Measurements from ENCODE around the gene TMEM121. TPM values are rescaled to one million over a fixed set of nuclear protein-coding genes. Genes with fewer than 3 reads are reported as not detected.

Gene TMEM121
- total and polyA plus RNA-seq, 2 donors (not counting 1 experiment from before 2014, with no cell fraction given), result 0.99 to 3.7 TPM

DNA sequence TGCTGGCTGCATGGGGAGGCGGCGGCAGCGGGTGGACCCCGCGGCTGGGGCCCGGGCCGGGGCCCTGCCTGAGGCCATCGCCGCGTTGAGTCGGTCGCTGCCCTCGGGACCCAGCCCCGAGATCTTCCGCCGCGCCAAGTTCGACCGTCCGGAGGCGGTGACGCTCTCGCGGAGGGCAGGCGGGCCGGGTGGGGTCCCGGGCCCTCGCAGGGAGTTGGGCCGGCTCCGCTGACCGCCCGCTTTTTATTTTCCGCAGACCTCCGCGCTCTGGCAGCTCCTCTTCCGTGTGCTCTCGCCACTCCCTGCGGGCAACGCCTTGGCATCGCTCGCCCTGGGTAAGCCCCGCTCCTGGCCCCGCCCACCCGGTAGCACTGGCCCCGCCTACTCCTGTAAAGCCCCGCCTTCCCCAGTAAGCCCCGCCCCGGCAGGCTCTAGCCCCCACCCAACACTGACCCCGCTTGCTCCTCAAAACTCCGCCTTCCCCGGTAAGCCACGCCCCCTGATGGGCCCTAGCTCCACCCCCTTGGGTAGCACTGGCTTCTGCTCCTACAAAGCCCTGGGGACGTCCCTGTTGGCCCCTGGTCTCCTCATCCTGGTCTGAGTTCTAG lies 34.9 kb upstream of the TMEM121 start:
- Mint-ChIP-seq H3K9me3 (ENCODE audit: insufficient read depth) (no peaks in the 10 kb centered on the region), H3K4me3 (peak overlapping the region; percentile 90), H3K27ac (peak overlapping the region; percentile 97), H3K27me3 (no peaks in the 10 kb centered on the region), H3K4me1 (peaks cover 29% of the 10 kb centered on the region)
- TF ChIP-seq EZH2 (IDR thresholded peaks at IDR 0.05; ENCODE audit: borderline replicate concordance, insufficient read depth, low read depth, low read length, poor library complexity, severe bottlenecking), result no peak
- TF ChIP-seq, protein P1, sequence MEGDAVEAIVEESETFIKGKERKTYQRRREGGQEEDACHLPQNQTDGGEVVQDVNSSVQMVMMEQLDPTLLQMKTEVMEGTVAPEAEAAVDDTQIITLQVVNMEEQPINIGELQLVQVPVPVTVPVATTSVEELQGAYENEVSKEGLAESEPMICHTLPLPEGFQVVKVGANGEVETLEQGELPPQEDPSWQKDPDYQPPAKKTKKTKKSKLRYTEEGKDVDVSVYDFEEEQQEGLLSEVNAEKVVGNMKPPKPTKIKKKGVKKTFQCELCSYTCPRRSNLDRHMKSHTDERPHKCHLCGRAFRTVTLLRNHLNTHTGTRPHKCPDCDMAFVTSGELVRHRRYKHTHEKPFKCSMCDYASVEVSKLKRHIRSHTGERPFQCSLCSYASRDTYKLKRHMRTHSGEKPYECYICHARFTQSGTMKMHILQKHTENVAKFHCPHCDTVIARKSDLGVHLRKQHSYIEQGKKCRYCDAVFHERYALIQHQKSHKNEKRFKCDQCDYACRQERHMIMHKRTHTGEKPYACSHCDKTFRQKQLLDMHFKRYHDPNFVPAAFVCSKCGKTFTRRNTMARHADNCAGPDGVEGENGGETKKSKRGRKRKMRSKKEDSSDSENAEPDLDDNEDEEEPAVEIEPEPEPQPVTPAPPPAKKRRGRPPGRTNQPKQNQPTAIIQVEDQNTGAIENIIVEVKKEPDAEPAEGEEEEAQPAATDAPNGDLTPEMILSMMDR (IDR thresholded peaks at IDR 0.05), result no peak
- Histone ChIP-seq H3K4me3 (ENCODE audit: control extremely low read depth in 1 of 5, extremely low read depth in 1 of 5, insufficient read depth in 1 of 5, low read depth in 2 of 5, low read length in 4 of 5) (peak overlapping the region in 4 of 5 experiments; percentile 61 to 89 (median 70)), H3K4me2 (replicated peaks; ENCODE audit: low read depth, low read length, poor library complexity, severe bottlenecking) (peak overlapping the region; percentile 100), H3K9ac (ENCODE audit: low read length) (peak overlapping the region; percentile 86), H3K27ac (ENCODE audit: low read length in 2 of 2) (peak overlapping the region; percentile 80 to 96), H3K4me1 (ENCODE audit: control insufficient read depth in 2 of 2, insufficient read depth in 2 of 2, low read length in 2 of 2) (peaks cover 29 to 42% of the 10 kb centered on the region in 2 donors), H3K79me2 (ENCODE audit: control insufficient read depth, insufficient read depth, low read length) (peaks cover 9% of the 10 kb centered on the region), H3K9me3 (ENCODE audit: control extremely low read depth in 1 of 3, control insufficient read depth in 2 of 3, insufficient read depth in 1 of 3, low read length in 2 of 3) (no peaks in the 10 kb centered on the region), H2AFZ (ENCODE audit: insufficient read depth, low read depth, low read length, poor library complexity, severe bottlenecking) (peak overlapping the region; percentile 72), H4K20me1 (ENCODE audit: control insufficient read depth, insufficient read depth, low read length, poor library complexity, severe bottlenecking) (peaks cover 26% of the 10 kb centered on the region), H3K36me3 (replicated peaks in 1 of 2; ENCODE audit: control extremely low read depth in 1 of 2, control insufficient read depth in 1 of 2, extremely low read depth in 1 of 2, insufficient read depth in 2 of 2, low read length in 1 of 2) (peaks cover 0 to 9% of the 10 kb centered on the region in 2 experiments), H3K27me3 (replicated peaks in 1 of 4; ENCODE audit: control extremely low read depth in 1 of 4, control insufficient read depth in 3 of 4, insufficient read depth in 4 of 4, low read length in 3 of 4) (no peaks in the 10 kb centered on the region)
- DNase-seq (peak; percentile 88), ATAC-seq (ENCODE audit: low read depth) (peak; percentile 9)
- under 1% methylated on average over 50 of the region's 53 CpGs for WGBS (ENCODE audit: insufficient coverage)
- ChIA-PET POLR2A (interaction anchor here (0.6 to 1.0 kb wide), 5 partner anchors 8 to 945 kb away, joined by 3 to 12 read pairs (median 4); no protein-coding TSS in a partner anchor), CTCF (interaction anchor here (0.6 to 4.5 kb wide), 6 partner anchors 9 to 121 kb away, joined by 3 to 121 read pairs (median 7); no protein-coding TSS in a partner anchor)
- intact Hi-C loops (cut with micrococcal nuclease), result loop anchor here (1.0 to 5.0 kb wide), 7 partner anchors 17 to 399 kb away; partner anchors contain the start of genes CRIP2 and PACS2
